ENCODE results near the gene MASTL.
"Not testable (repeated sequence)": the region's sequence is repeated elsewhere in the genome, so short reads cannot be mapped to it uniquely, and the experiment has no call there.

Gene MASTL

GRCh38 chr10:27155066-27155754 is at the start of gene MASTL:
Gene MASTL (plus strand): TSS chr10:27155352. CDS start chr10:27155427, 75 bp downstream.
- peak; percentile 88 to 90 for DNase-seq (ENCODE audit: low read depth in 2 of 2)

GRCh38 chr10:27108165-27108564 is 47.0 kb upstream of the MASTL start:
- no peak for DNase-seq (ENCODE audit: low read depth in 2 of 2)

GRCh38 chr10:27134371-27134770 is 20.8 kb upstream of the MASTL start:
- no peak for DNase-seq (ENCODE audit: low read depth in 2 of 2)

- DNase-seq (ENCODE audit: low read depth in 2 of 2): no peak
Observed at GRCh38 chr10:27138277-27138676, 16.9 kb upstream of the MASTL start.

- DNase-seq (ENCODE audit: low read depth in 2 of 2): no peak
Observed at GRCh38 chr10:27143686-27144085, 11.5 kb upstream of the MASTL start.

- no peak for DNase-seq (ENCODE audit: low read depth in 2 of 2)
Observed at GRCh38 chr10:27145937-27146336, 9.2 kb upstream of the MASTL start.

- no peak for DNase-seq (ENCODE audit: low read depth in 2 of 2)
Observed at GRCh38 chr10:27147701-27148100, 7.5 kb upstream of the MASTL start.

- DNase-seq (ENCODE audit: low read depth in 2 of 2): no peak
Observed at GRCh38 chr10:27150261-27150660, 4.9 kb upstream of the MASTL start.

GRCh38 chr10:27152687-27153086 is 2.5 kb upstream of the MASTL start:
- no peak for DNase-seq (ENCODE audit: low read depth in 2 of 2)

- DNase-seq (ENCODE audit: low read depth in 2 of 2): no peak
Observed at GRCh38 chr10:27153329-27153728, 1.8 kb upstream of the MASTL start.

- DNase-seq (ENCODE audit: low read depth in 2 of 2): peak in 1 of 2 donors; percentile 5
Observed at GRCh38 chr10:27153845-27154193, 1.3 kb upstream of the MASTL start.

GRCh38 chr10:27156566-27156965 is 1.4 kb downstream of the MASTL start:
- DNase-seq (ENCODE audit: low read depth in 2 of 2): not testable (repeated sequence)

- no peak for DNase-seq (ENCODE audit: low read depth in 2 of 2)
Observed at GRCh38 chr10:27157150-27157549, 2.0 kb downstream of the MASTL start.

- DNase-seq (ENCODE audit: low read depth in 2 of 2): no peak
Observed at GRCh38 chr10:27158421-27158820, 3.3 kb downstream of the MASTL start.

GRCh38 chr10:27169849-27170248 is 14.7 kb downstream of the MASTL start:
- DNase-seq (ENCODE audit: low read depth in 2 of 2): no peak

- no peak for DNase-seq (ENCODE audit: low read depth in 2 of 2)
Observed at GRCh38 chr10:27188259-27188658, 33.1 kb downstream of the MASTL start.

- no peak for DNase-seq (ENCODE audit: low read depth in 2 of 2)
Observed at GRCh38 chr10:27188897-27189296, 33.7 kb downstream of the MASTL start.

- no peak for DNase-seq (ENCODE audit: low read depth in 2 of 2)
Observed at GRCh38 chr10:27190508-27190907, 35.4 kb downstream of the MASTL start.

- no peak for DNase-seq (ENCODE audit: low read depth in 2 of 2)
Observed at GRCh38 chr10:27192284-27192683, 37.1 kb downstream of the MASTL start.

GRCh38 chr10:27197980-27198620 is 42.9 kb downstream of the MASTL start:
- DNase-seq (ENCODE audit: low read depth in 2 of 2): no peak

- no peak for DNase-seq (ENCODE audit: low read depth in 2 of 2)
Observed at GRCh38 chr10:27203806-27204205, 48.7 kb downstream of the MASTL start.

GRCh38 chr10:27207350-27207749 is 52.2 kb downstream of the MASTL start:
- no peak for DNase-seq (ENCODE audit: low read depth in 2 of 2)

GRCh38 chr10:27223964-27224363 is 68.8 kb downstream of the MASTL start:
- peak in 1 of 2 donors; percentile 5 for DNase-seq (ENCODE audit: low read depth in 2 of 2)
